ENCODE data around the gene ARSH. TPM values are rescaled to one million over a fixed set of nuclear protein-coding genes. Genes with fewer than 3 reads are reported as not detected.

Gene ARSH
- not detected in 2 replicates for total RNA-seq

GRCh38 chrX:3006495-3006894 lies at the start of gene ARSH:
TSS of gene ARSH (plus strand) at chrX:3006546. CDS start at chrX:3006613, 67 bp downstream.

Other genes starting within 250 kb of the ARSH start
- gene GYG2, start 177.6 kb upstream of the ARSH start, total RNA-seq, result 0.17 and 0.43 TPM in 2 replicates
- 18.1 and 18.4 TPM in 2 replicates for gene ARSD, start 77.2 kb upstream of the ARSH start, total RNA-seq
- gene ARSF, start 34.9 kb downstream of the ARSH start, total RNA-seq, result not detected in 2 replicates

Measured in dermis lymphatic vessel endothelial cell (primary cell).